K562 (cell line): ENCODE results near the gene GRIN2D. TPM values are rescaled to one million over a fixed set of nuclear protein-coding genes. Genes with fewer than 3 reads are reported as not detected.

Source experiments
- ATF7 ChIP-seq: fragments of 450-650 bp; IDR thresholded peaks from 2 replicates; pipeline ENCODE4 v1.7.1; 2014; ENCODE audit warnings: mild to moderate bottlenecking, moderate library complexity
- GABPA ChIP-seq: fragments of 200-800 bp; sonication (Bioruptor generic); conservative IDR thresholded peaks from 2 replicates; pipeline ENCODE4 v1.6.1; 2016; ENCODE audit warnings: low read depth, missing genetic modification characterization, missing compliant biosample characterization
- GABPB2 ChIP-seq: fragments of 250-450 bp; sonication (Bioruptor Pico); conservative IDR thresholded peaks from 2 replicates; pipeline ENCODE4 v1.5.1; 2021; ENCODE audit warnings: mild to moderate bottlenecking
- HCFC1 ChIP-seq: IDR thresholded peaks from 2 replicates; pipeline ENCODE4 v1.6.1; 2012; ENCODE audit warnings: low read depth, low read length, improper control_type of control experiment
- HNRNPL ChIP-seq: fragments of 200-400 bp; formaldehyde crosslinking; IDR thresholded peaks from 2 replicates; pipeline ENCODE4 v1.6.1; 2017; ENCODE audit warnings: low read depth, mild to moderate bottlenecking, low read length
- NR2C1 ChIP-seq, 2 experiments: fragments of 450-650 bp; IDR thresholded peaks; 2 replicates each; pipeline ENCODE4 v1.6.1; 2017; ENCODE audit warnings: mild to moderate bottlenecking in 2 of 2, antibody characterized with exemption in 1 of 2, inconsistent platforms in 1 of 2, missing compliant biosample characterization in 1 of 2, missing genetic modification characterization in 1 of 2
- SIX5 ChIP-seq, 2 experiments: IDR thresholded peaks; 2 replicates each; pipeline ENCODE4 v1.6.1; 2011; ENCODE audit warnings: low read length in 2 of 2, borderline replicate concordance in 1 of 2, low read depth in 1 of 2, mild to moderate bottlenecking in 1 of 2, moderate library complexity in 1 of 2; ENCODE audit not compliant: insufficient read depth in 1 of 2
- STAG1 ChIP-seq: sonication (generic); formaldehyde crosslinking; IDR thresholded peaks from 2 replicates; pipeline ENCODE4 v1.5.0; 2020; ENCODE audit warnings: missing genetic modification reagents, borderline replicate concordance
- SUPT5H ChIP-seq: fragments of 450-650 bp; IDR thresholded peaks from 2 replicates; pipeline ENCODE4 v1.6.1; 2016
- WHSC1 ChIP-seq: IDR thresholded peaks from one replicate; pipeline ENCODE4 v1.6.1; 2012; ENCODE audit warnings: low read length, control low read depth, inconsistent platforms
- ZC3H8 ChIP-seq: fragments of 450-650 bp; IDR thresholded peaks from 2 replicates; pipeline ENCODE4 v1.6.1; 2017
- ZFP36 ChIP-seq: fragments of 150-350 bp; IDR thresholded peaks from 2 replicates; pipeline ENCODE4 v1.6.1; 2018; ENCODE audit warnings: low read length, low read depth; ENCODE audit not compliant: partially characterized antibody
- ZNF143 ChIP-seq: sonication (generic); formaldehyde crosslinking; IDR thresholded peaks from 2 replicates; pipeline ENCODE4 v1.9.0; 2022; ENCODE audit warnings: mild to moderate bottlenecking, missing genetic modification reagents
- ZNF316 ChIP-seq: fragments of 450-650 bp; IDR thresholded peaks from 2 replicates; pipeline ENCODE4 v1.6.1; 2016
- polyA plus RNA-seq, 8 experiments: library from polyadenylated mRNA; depleted of rRNA in 4 of 8; stranded (reverse) in 5 of 8; unstranded in 3 of 8; fragments of >200 nt; fragmentation: Nextera tagmentation in 2 of 8; fragmentation: Illumina TruSeq in 1 of 8; extraction: Ambion mirVana in 2 of 8; extraction: Trizol in 1 of 8; gene quantifications; 2 replicates each; pipeline versions ENCODE4 v1.2.1 to v1.2.3, GENCODE V29; 2011 to 2014; ENCODE audit warnings: inconsistent platforms in 1 of 8, missing spikeins in 1 of 8
- total RNA-seq, 7 experiments: library from RNA; depleted of rRNA in 6 of 7; stranded (reverse); fragments of >200 nt in 6 of 7; fragmentation: Illumina TruSeq in 2 of 7; extraction: Trizol in 2 of 7; gene quantifications; 2 replicates each; pipeline versions ENCODE4 v1.2.1 to v1.2.3, GENCODE V29; 2011 to 2021; ENCODE audit warnings: low replicate concordance in 1 of 7
- TF ChIP-seq, protein P1 (sequence below): IDR thresholded peaks from 2 replicates; pipeline ENCODE4 v1.6.1; 2016; ENCODE audit warnings: missing genetic modification characterization, missing compliant biosample characterization
- TF ChIP-seq, protein P2 (sequence below): sonication (generic); formaldehyde crosslinking; IDR thresholded peaks from 2 replicates; pipeline ENCODE4 v1.8.0; 2022; ENCODE audit warnings: missing genetic modification reagents, mild to moderate bottlenecking, borderline replicate concordance
- TF ChIP-seq, protein P3 (sequence below): fragments of 450-650 bp; formaldehyde crosslinking; IDR thresholded peaks from 2 replicates; pipeline ENCODE4 v1.4.0; 2022; ENCODE audit warnings: missing genetic modification characterization
- TF ChIP-seq, protein P4 (sequence below), 2 experiments: fragments of 450-650 bp; IDR thresholded peaks; 2 replicates each; pipeline ENCODE4 v1.6.1; 2018; ENCODE audit warnings: mild to moderate bottlenecking in 2 of 2, low read depth in 1 of 2; ENCODE audit not compliant: partially characterized antibody in 2 of 2
- TF ChIP-seq, protein P5 (sequence below), 2 experiments: IDR thresholded peaks; 2 replicates each; pipeline ENCODE4 v1.6.1; 2012; ENCODE audit warnings: improper control_type of control experiment in 2 of 2, low read depth in 2 of 2, low read length in 2 of 2, borderline replicate concordance in 1 of 2

GRIN2D gene
- total and polyA plus RNA-seq, 9 of the 15 experiments (the other 6 are each of a cell fraction or from before 2014, with no cell fraction given) = 0.32 to 31.5 (median 1.8) TPM

DNA sequence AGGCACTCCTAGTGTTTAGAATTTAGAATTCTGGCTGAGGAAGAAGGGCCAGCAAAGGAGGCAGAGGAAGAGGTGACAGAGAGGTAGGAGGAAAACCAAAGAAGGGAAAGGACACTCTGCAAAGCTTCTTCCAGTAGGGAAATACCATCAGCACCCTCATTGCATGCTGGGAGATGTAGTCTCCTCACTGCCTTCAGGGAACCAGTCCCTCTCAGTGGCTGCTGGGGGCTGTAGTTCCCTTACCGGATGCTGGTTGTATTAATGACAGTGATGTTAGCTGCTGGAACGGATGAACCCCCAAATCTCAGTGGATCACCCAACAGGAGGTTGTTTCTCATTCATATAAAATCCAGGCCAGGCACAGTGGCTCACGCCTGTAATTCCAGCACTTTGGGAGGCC is 10.1 kb downstream of the GRIN2D start (continued):
- TF ChIP-seq ATF7 (peak; percentile 38; the same call in 1 of the 2 replicates), ZNF143 (peak; percentile 87), WHSC1 (no peak), NR2C1 (IDR thresholded peaks at IDR 0.05) (0 out of 2 replicates have a peak, but pooled peaks have one; percentile 20), NR2C1 (tag; IDR thresholded peaks at IDR 0.05) (0 out of 2 replicates have a peak, but pooled peaks have one; percentile 25), HNRNPL (no peak), GABPB2 (CRISPR knock-in tag) (no peak), SUPT5H (no peak), SIX5 (IDR thresholded peaks at IDR 0.05; ENCODE audit: borderline replicate concordance in 1 of 2, insufficient read depth in 1 of 2, low read depth in 1 of 2, low read length in 2 of 2) (peak; percentile 92 to 93), ZC3H8 (no peak), STAG1 (CRISPR knock-in tag) (no peak), HCFC1 (peak; percentile 96), ZNF316 (no peak), ZFP36 (no peak), GABPA (tag) (peak; percentile 45)
- TF ChIP-seq, protein P1, sequence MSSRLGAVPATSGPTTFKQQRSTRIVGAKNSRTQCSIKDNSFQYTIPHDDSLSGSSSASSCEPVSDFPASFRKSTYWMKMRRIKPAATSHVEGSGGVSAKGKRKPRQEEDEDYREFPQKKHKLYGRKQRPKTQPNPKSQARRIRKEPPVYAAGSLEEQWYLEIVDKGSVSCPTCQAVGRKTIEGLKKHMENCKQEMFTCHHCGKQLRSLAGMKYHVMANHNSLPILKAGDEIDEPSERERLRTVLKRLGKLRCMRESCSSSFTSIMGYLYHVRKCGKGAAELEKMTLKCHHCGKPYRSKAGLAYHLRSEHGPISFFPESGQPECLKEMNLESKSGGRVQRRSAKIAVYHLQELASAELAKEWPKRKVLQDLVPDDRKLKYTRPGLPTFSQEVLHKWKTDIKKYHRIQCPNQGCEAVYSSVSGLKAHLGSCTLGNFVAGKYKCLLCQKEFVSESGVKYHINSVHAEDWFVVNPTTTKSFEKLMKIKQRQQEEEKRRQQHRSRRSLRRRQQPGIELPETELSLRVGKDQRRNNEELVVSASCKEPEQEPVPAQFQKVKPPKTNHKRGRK (tag) = no peak
- TF ChIP-seq, protein P2, sequence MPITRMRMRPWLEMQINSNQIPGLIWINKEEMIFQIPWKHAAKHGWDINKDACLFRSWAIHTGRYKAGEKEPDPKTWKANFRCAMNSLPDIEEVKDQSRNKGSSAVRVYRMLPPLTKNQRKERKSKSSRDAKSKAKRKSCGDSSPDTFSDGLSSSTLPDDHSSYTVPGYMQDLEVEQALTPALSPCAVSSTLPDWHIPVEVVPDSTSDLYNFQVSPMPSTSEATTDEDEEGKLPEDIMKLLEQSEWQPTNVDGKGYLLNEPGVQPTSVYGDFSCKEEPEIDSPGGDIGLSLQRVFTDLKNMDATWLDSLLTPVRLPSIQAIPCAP (CRISPR knock-in tag) = no peak
- TF ChIP-seq, protein P3, sequence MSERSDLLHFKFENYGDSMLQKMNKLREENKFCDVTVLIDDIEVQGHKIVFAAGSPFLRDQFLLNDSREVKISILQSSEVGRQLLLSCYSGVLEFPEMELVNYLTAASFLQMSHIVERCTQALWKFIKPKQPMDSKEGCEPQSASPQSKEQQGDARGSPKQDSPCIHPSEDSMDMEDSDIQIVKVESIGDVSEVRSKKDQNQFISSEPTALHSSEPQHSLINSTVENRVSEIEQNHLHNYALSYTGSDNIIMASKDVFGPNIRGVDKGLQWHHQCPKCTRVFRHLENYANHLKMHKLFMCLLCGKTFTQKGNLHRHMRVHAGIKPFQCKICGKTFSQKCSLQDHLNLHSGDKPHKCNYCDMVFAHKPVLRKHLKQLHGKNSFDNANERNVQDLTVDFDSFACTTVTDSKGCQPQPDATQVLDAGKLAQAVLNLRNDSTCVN (CRISPR knock-in tag) = no peak
- TF ChIP-seq, protein P4, sequence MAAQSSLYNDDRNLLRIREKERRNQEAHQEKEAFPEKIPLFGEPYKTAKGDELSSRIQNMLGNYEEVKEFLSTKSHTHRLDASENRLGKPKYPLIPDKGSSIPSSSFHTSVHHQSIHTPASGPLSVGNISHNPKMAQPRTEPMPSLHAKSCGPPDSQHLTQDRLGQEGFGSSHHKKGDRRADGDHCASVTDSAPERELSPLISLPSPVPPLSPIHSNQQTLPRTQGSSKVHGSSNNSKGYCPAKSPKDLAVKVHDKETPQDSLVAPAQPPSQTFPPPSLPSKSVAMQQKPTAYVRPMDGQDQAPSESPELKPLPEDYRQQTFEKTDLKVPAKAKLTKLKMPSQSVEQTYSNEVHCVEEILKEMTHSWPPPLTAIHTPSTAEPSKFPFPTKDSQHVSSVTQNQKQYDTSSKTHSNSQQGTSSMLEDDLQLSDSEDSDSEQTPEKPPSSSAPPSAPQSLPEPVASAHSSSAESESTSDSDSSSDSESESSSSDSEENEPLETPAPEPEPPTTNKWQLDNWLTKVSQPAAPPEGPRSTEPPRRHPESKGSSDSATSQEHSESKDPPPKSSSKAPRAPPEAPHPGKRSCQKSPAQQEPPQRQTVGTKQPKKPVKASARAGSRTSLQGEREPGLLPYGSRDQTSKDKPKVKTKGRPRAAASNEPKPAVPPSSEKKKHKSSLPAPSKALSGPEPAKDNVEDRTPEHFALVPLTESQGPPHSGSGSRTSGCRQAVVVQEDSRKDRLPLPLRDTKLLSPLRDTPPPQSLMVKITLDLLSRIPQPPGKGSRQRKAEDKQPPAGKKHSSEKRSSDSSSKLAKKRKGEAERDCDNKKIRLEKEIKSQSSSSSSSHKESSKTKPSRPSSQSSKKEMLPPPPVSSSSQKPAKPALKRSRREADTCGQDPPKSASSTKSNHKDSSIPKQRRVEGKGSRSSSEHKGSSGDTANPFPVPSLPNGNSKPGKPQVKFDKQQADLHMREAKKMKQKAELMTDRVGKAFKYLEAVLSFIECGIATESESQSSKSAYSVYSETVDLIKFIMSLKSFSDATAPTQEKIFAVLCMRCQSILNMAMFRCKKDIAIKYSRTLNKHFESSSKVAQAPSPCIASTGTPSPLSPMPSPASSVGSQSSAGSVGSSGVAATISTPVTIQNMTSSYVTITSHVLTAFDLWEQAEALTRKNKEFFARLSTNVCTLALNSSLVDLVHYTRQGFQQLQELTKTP (IDR thresholded peaks at IDR 0.05; ENCODE audit: low read depth in 1 of 2, partially characterized antibody in 2 of 2) = peak in 1 of 2 experiments; percentile 95
- TF ChIP-seq, protein P5, sequence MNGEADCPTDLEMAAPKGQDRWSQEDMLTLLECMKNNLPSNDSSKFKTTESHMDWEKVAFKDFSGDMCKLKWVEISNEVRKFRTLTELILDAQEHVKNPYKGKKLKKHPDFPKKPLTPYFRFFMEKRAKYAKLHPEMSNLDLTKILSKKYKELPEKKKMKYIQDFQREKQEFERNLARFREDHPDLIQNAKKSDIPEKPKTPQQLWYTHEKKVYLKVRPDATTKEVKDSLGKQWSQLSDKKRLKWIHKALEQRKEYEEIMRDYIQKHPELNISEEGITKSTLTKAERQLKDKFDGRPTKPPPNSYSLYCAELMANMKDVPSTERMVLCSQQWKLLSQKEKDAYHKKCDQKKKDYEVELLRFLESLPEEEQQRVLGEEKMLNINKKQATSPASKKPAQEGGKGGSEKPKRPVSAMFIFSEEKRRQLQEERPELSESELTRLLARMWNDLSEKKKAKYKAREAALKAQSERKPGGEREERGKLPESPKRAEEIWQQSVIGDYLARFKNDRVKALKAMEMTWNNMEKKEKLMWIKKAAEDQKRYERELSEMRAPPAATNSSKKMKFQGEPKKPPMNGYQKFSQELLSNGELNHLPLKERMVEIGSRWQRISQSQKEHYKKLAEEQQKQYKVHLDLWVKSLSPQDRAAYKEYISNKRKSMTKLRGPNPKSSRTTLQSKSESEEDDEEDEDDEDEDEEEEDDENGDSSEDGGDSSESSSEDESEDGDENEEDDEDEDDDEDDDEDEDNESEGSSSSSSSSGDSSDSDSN (IDR thresholded peaks at IDR 0.05; ENCODE audit: borderline replicate concordance in 1 of 2, low read depth in 2 of 2, low read length in 2 of 2) = no peak
